HepG2 (cell line): ENCODE data around the gene ABHD2. TPM values are rescaled to one million over a fixed set of nuclear protein-coding genes. Genes with fewer than 3 reads are reported as not detected.

Experiments
- DMAP1 ChIP-seq: IDR thresholded peaks from 2 replicates; pipeline ENCODE4 v1.6.1; 2016
- ELF3 ChIP-seq: IDR thresholded peaks from 2 replicates; pipeline ENCODE4 v1.6.1; 2016; ENCODE audit warnings: missing genetic modification reagents, missing compliant biosample characterization
- HBP1 ChIP-seq: IDR thresholded peaks from 2 replicates; pipeline ENCODE4 v1.6.1; 2016; ENCODE audit warnings: low read depth, control low read depth
- HNRNPUL1 ChIP-seq: fragments of 200-400 bp; formaldehyde crosslinking; IDR thresholded peaks from 2 replicates; pipeline ENCODE4 v1.6.1; 2017; ENCODE audit warnings: low read depth, mild to moderate bottlenecking, low read length, moderate library complexity
- KLF15 ChIP-seq: sonication (generic); formaldehyde crosslinking; IDR thresholded peaks from 2 replicates; pipeline ENCODE4 v1.8.1; 2023; ENCODE audit warnings: borderline replicate concordance, mild to moderate bottlenecking, inconsistent platforms, missing genetic modification reagents, mixed read lengths
- NR2F6 ChIP-seq, 2 experiments: IDR thresholded peaks; 2 replicates each; pipeline ENCODE4 v1.6.1; 2016; ENCODE audit warnings: antibody characterized with exemption in 1 of 2, mild to moderate bottlenecking in 1 of 2
- PCBP1 ChIP-seq: fragments of 200-400 bp; formaldehyde crosslinking; IDR thresholded peaks from 2 replicates; pipeline ENCODE4 v1.6.1; 2017; ENCODE audit warnings: mild to moderate bottlenecking, low read depth, low read length, borderline replicate concordance
- PLRG1 ChIP-seq: fragments of 450-650 bp; conservative IDR thresholded peaks from 2 replicates; pipeline ENCODE4 v1.6.1; 2016
- RELA ChIP-seq: sonication (generic); formaldehyde crosslinking; IDR thresholded peaks from 2 replicates; pipeline ENCODE4 v1.4.0; 2020; ENCODE audit warnings: missing genetic modification reagents
- ZBTB8A ChIP-seq: sonication (generic); formaldehyde crosslinking; IDR thresholded peaks from 2 replicates; pipeline ENCODE4 v1.4.0; 2020; ENCODE audit warnings: mild to moderate bottlenecking, low read depth, missing genetic modification reagents, borderline replicate concordance
- polyA plus RNA-seq, 8 experiments: library from polyadenylated mRNA; depleted of rRNA in 3 of 8; stranded (reverse) in 7 of 8; unstranded in 1 of 8; fragments of >200 nt; fragmentation: Illumina TruSeq in 4 of 8; extraction: Trizol in 4 of 8; gene quantifications; 2 replicates each; pipeline versions ENCODE4 v1.2.1 to v1.2.3, GENCODE V29; 2011 to 2016; ENCODE audit warnings: low read depth in 4 of 8, missing spikeins in 1 of 8, mixed read lengths in 1 of 8; ENCODE audit not compliant: insufficient read depth in 1 of 8
- total RNA-seq, 5 experiments: library from RNA; depleted of rRNA; stranded (reverse); fragments of >200 nt; fragmentation: Illumina TruSeq; extraction: Trizol; gene quantifications; 2 replicates each; pipeline ENCODE4 v1.2.3, GENCODE V29; 2016; ENCODE audit warnings: low read depth in 1 of 5
- TF ChIP-seq, protein P1 (sequence below): sonication (generic); formaldehyde crosslinking; IDR thresholded peaks from 2 replicates; pipeline ENCODE4 v1.5.1; 2020; ENCODE audit warnings: mild to moderate bottlenecking, missing genetic modification reagents, moderate library complexity
- TF ChIP-seq, protein P2 (sequence below): IDR thresholded peaks from 2 replicates; pipeline ENCODE4 v1.6.1; 2016; ENCODE audit warnings: missing compliant biosample characterization, missing genetic modification reagents, borderline replicate concordance
- TF ChIP-seq, protein P3 (sequence below): sonication (generic); formaldehyde crosslinking; IDR thresholded peaks from 2 replicates; pipeline ENCODE4 v1.4.0; 2020; ENCODE audit warnings: mild to moderate bottlenecking, missing genetic modification reagents
- TF ChIP-seq, protein P4 (sequence below): sonication (generic); formaldehyde crosslinking; IDR thresholded peaks from 2 replicates; pipeline ENCODE4 v1.4.0; 2020; ENCODE audit warnings: low read depth, missing genetic modification reagents
- TF ChIP-seq, protein P5 (sequence below): sonication (generic); formaldehyde crosslinking; IDR thresholded peaks from 2 replicates; pipeline ENCODE4 v1.4.0; 2020; ENCODE audit warnings: missing genetic modification reagents, low read depth, mild to moderate bottlenecking, borderline replicate concordance

The ABHD2 gene
- total and polyA plus RNA-seq, 2 of the 13 experiments (the other 11 are each of a cell fraction or from before 2014, with no cell fraction given), result 14.8 to 22.4 TPM

DNA sequence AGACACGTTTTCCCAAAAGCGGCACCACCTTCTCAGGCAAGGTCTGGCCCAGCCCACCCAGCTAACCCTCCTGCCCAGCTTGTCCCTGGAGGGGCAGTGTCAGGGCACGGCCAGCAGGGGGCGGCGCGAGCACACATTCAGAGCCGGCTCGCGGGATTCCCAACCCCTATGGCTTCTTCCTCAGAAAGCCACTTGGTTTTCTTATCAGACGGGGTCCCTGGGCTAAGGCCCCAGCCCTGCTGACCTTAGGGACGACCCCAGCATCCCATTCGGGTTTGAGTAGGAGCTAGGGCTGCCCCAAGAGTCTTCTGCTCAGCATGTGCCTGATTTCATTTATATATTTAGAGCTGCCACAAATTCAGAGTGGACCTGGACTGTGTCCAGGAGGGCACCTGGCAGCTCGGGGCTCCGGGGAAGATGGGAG is 118.7 kb downstream of the ABHD2 start (continued):
- TF ChIP-seq, protein P1, sequence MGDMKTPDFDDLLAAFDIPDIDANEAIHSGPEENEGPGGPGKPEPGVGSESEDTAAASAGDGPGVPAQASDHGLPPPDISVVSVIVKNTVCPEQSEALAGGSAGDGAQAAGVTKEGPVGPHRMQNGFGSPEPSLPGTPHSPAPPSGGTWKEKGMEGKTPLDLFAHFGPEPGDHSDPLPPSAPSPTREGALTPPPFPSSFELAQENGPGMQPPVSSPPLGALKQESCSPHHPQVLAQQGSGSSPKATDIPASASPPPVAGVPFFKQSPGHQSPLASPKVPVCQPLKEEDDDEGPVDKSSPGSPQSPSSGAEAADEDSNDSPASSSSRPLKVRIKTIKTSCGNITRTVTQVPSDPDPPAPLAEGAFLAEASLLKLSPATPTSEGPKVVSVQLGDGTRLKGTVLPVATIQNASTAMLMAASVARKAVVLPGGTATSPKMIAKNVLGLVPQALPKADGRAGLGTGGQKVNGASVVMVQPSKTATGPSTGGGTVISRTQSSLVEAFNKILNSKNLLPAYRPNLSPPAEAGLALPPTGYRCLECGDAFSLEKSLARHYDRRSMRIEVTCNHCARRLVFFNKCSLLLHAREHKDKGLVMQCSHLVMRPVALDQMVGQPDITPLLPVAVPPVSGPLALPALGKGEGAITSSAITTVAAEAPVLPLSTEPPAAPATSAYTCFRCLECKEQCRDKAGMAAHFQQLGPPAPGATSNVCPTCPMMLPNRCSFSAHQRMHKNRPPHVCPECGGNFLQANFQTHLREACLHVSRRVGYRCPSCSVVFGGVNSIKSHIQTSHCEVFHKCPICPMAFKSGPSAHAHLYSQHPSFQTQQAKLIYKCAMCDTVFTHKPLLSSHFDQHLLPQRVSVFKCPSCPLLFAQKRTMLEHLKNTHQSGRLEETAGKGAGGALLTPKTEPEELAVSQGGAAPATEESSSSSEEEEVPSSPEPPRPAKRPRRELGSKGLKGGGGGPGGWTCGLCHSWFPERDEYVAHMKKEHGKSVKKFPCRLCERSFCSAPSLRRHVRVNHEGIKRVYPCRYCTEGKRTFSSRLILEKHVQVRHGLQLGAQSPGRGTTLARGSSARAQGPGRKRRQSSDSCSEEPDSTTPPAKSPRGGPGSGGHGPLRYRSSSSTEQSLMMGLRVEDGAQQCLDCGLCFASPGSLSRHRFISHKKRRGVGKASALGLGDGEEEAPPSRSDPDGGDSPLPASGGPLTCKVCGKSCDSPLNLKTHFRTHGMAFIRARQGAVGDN, result peak; percentile 49
- TF ChIP-seq HNRNPUL1 (no peak), PLRG1 (no peak), KLF15 (no peak), DMAP1 (CRISPR knock-in tag) (no peak), PCBP1 (no peak), HBP1 (CRISPR knock-in tag) (no peak), NR2F6 (IDR thresholded peaks at IDR 0.05) (no peak), NR2F6 (CRISPR knock-in tag; IDR thresholded peaks at IDR 0.05) (no peak), ELF3 (CRISPR knock-in tag) (0 out of 2 replicates have a peak, but pooled peaks have one; percentile 20), ZBTB8A (CRISPR knock-in tag) (no peak), RELA (CRISPR knock-in tag) (no peak)
- TF ChIP-seq, protein P2, sequence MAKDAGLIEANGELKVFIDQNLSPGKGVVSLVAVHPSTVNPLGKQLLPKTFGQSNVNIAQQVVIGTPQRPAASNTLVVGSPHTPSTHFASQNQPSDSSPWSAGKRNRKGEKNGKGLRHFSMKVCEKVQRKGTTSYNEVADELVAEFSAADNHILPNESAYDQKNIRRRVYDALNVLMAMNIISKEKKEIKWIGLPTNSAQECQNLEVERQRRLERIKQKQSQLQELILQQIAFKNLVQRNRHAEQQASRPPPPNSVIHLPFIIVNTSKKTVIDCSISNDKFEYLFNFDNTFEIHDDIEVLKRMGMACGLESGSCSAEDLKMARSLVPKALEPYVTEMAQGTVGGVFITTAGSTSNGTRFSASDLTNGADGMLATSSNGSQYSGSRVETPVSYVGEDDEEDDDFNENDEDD (CRISPR knock-in tag), result peak; percentile 33; the same call in 1 of the 2 replicates
- TF ChIP-seq, protein P3, sequence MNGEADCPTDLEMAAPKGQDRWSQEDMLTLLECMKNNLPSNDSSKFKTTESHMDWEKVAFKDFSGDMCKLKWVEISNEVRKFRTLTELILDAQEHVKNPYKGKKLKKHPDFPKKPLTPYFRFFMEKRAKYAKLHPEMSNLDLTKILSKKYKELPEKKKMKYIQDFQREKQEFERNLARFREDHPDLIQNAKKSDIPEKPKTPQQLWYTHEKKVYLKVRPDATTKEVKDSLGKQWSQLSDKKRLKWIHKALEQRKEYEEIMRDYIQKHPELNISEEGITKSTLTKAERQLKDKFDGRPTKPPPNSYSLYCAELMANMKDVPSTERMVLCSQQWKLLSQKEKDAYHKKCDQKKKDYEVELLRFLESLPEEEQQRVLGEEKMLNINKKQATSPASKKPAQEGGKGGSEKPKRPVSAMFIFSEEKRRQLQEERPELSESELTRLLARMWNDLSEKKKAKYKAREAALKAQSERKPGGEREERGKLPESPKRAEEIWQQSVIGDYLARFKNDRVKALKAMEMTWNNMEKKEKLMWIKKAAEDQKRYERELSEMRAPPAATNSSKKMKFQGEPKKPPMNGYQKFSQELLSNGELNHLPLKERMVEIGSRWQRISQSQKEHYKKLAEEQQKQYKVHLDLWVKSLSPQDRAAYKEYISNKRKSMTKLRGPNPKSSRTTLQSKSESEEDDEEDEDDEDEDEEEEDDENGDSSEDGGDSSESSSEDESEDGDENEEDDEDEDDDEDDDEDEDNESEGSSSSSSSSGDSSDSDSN (CRISPR knock-in tag), result no peak
- TF ChIP-seq, protein P4, sequence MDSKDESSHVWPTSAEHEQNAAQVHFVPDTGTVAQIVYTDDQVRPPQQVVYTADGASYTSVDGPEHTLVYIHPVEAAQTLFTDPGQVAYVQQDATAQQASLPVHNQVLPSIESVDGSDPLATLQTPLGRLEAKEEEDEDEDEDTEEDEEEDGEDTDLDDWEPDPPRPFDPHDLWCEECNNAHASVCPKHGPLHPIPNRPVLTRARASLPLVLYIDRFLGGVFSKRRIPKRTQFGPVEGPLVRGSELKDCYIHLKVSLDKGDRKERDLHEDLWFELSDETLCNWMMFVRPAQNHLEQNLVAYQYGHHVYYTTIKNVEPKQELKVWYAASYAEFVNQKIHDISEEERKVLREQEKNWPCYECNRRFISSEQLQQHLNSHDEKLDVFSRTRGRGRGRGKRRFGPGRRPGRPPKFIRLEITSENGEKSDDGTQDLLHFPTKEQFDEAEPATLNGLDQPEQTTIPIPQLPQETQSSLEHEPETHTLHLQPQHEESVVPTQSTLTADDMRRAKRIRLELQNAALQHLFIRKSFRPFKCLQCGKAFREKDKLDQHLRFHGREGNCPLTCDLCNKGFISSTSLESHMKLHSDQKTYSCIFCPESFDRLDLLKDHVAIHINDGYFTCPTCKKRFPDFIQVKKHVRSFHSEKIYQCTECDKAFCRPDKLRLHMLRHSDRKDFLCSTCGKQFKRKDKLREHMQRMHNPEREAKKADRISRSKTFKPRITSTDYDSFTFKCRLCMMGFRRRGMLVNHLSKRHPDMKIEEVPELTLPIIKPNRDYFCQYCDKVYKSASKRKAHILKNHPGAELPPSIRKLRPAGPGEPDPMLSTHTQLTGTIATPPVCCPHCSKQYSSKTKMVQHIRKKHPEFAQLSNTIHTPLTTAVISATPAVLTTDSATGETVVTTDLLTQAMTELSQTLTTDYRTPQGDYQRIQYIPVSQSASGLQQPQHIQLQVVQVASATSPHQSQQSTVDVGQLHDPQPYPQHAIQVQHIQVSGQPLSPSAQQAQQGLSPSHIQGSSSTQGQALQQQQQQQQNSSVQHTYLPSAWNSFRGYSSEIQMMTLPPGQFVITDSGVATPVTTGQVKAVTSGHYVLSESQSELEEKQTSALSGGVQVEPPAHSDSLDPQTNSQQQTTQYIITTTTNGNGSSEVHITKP (CRISPR knock-in tag), result peak; percentile 86
- TF ChIP-seq, protein P5, sequence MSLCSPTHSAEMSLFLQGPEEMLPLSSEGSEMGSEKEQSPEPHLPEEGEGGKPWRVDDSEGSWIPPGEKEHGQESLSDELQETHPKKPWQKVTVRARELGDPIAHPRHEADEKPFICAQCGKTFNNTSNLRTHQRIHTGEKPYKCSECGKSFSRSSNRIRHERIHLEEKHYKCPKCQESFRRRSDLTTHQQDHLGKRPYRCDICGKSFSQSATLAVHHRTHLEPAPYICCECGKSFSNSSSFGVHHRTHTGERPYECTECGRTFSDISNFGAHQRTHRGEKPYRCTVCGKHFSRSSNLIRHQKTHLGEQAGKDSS (CRISPR knock-in tag), result no peak
